DOHH2 (cell line): ENCODE results near the gene ZNF460.

ENCODE experiments used
- CTCF ChIP-seq: fragments of 200-600 bp; sonication (generic); IDR thresholded peaks from one replicate; pipeline ENCODE4 v1.5.1; 2014; ENCODE audit warnings: antibody characterized with exemption, mild to moderate bottlenecking, low read depth, low read length; ENCODE audit not compliant: poor library complexity, severe bottlenecking
- EZH2phosphoT487 ChIP-seq: fragments of 200-600 bp; sonication (generic); IDR thresholded peaks from 2 replicates; pipeline ENCODE4 v1.6.1; 2017; ENCODE audit warnings: borderline replicate concordance, mild to moderate bottlenecking, antibody characterized with exemption, low read length, moderate library complexity, mixed read lengths

GRCh38 chr19:57302020-57302465 is 21.8 kb downstream of the ZNF460 start:
- TF ChIP-seq CTCF = no peak
- no peak for TF ChIP-seq EZH2phosphoT487
